Upper lobe of right lung (tissue), 1 donor: ENCODE measurements around the gene HSPA1B. TPM values are rescaled to one million over a fixed set of nuclear protein-coding genes. Genes with fewer than 3 reads are reported as not detected.
"Not testable (repeated sequence)": the region's sequence is repeated elsewhere in the genome, so short reads cannot be mapped to it uniquely, and the experiment has no call there.

Experiments
- ATAC-seq: fragments of 200-7000 bp; cut with Tn5 transposase; one replicate; pipeline ENCODE4 v1.9.1; 2020; ENCODE audit warnings: mild to moderate bottlenecking, moderate library complexity
- DNase-seq: peaks from one replicate; pipeline ENCODE4 v3.0.0-alpha.2; 2020
- H3K27ac ChIP-seq: fragments of 200-600 bp; one replicate; pipeline ENCODE4 v1.8.0; 2022
- H3K27me3 ChIP-seq: fragments of 200-600 bp; one replicate; pipeline ENCODE4 v1.8.0; 2022; ENCODE audit warnings: mild to moderate bottlenecking
- H3K36me3 ChIP-seq: fragments of 200-600 bp; one replicate; pipeline ENCODE4 v1.8.0; 2022
- H3K4me1 ChIP-seq: fragments of 200-600 bp; one replicate; pipeline ENCODE4 v1.8.0; 2022
- H3K4me3 ChIP-seq: fragments of 200-600 bp; one replicate; pipeline ENCODE4 v1.8.0; 2022; ENCODE audit warnings: mild to moderate bottlenecking
- H3K9me3 ChIP-seq: fragments of 200-600 bp; one replicate; pipeline ENCODE4 v1.8.0; 2022
- intact Hi-C: fragments of 100-400 bp; cut with DNase I; formaldehyde crosslinking; loops from one replicate; pipeline ENCODE4 v1.11.0; 2022
- total RNA-seq: library from RNA; stranded (reverse); fragmentation: NEBNext Ultra II Directional; extraction: Animal tissue kit (Norgen Biotek cat#: 25700); gene quantifications from one replicate; pipeline ENCODE4 v1.2.1, GENCODE V29; 2021
- TF ChIP-seq, protein P1 (sequence below): fragments of 200-600 bp; IDR thresholded peaks from one replicate; pipeline ENCODE4 v1.8.0; 2022; ENCODE audit warnings: antibody characterized with exemption
- donor health status: DM: no; HTN: yes; CAD: no; lungs with severe emphysema.

HSPA1B gene
- total RNA-seq, 1 donor from 2014 or later, result 112 TPM

DNA sequence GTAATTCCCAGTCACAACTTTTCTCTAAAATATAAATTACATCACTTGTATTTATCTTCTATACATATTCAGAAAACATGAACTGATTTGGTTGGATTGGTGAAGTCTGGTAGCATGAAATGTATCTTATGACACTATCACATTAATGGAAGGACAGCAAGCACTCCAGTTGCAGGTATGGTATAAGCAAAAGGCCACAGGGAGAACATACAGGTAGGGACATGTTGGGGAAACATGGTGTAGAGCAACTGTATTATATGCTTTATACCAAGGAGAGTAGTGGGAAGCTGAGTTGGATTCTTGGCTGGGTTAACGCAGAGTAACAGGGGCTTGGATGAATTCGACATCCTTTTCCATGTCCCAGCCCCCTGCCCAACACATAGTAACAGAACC is 30.5 kb upstream of the HSPA1B start:
- no peak overlapping the region for H3K27ac ChIP-seq
- ATAC-seq (no peak), DNase-seq (no peak)
- H3K27me3 ChIP-seq, result no peaks in the 10 kb centered on the region
- H3K4me3 ChIP-seq, result no peak overlapping the region
- intact Hi-C loops, result no loop called here
- TF ChIP-seq, protein P1, sequence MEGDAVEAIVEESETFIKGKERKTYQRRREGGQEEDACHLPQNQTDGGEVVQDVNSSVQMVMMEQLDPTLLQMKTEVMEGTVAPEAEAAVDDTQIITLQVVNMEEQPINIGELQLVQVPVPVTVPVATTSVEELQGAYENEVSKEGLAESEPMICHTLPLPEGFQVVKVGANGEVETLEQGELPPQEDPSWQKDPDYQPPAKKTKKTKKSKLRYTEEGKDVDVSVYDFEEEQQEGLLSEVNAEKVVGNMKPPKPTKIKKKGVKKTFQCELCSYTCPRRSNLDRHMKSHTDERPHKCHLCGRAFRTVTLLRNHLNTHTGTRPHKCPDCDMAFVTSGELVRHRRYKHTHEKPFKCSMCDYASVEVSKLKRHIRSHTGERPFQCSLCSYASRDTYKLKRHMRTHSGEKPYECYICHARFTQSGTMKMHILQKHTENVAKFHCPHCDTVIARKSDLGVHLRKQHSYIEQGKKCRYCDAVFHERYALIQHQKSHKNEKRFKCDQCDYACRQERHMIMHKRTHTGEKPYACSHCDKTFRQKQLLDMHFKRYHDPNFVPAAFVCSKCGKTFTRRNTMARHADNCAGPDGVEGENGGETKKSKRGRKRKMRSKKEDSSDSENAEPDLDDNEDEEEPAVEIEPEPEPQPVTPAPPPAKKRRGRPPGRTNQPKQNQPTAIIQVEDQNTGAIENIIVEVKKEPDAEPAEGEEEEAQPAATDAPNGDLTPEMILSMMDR, result no peak
- H3K36me3 ChIP-seq, result peaks cover 17% of the 10 kb centered on the region
- H3K4me1 ChIP-seq, result peaks cover 12% of the 10 kb centered on the region
- H3K9me3 ChIP-seq, result no peaks in the 10 kb centered on the region

DNA sequence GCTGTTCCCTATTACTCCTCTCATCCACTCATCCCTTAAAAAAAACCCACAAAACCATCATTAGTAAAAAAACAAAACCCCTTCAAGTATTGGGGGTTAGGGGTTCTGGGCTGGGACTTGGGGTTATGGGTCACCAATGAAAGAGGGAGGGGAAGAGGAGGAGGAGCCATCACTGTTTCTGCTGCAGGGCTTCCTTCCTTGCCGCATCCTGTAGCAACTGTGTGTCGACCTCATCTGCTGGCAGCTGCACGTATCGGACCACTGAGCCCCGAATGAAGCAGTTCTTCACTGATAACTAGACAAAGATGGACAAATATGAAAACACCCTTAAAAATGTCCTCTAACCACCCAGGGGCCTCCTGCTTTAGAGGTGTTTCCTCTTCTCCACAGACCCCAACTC is 29.9 kb upstream of the HSPA1B start:
- intact Hi-C loops, result no loop called here
- TF ChIP-seq, protein P1, result no peak
- ATAC-seq, result no peak
- no peak overlapping the region for H3K27ac ChIP-seq
- DNase-seq, result no peak
- peaks cover 19% of the 10 kb centered on the region for H3K36me3 ChIP-seq
- H3K4me1 ChIP-seq, result peaks cover 12% of the 10 kb centered on the region
- no peaks in the 10 kb centered on the region for H3K27me3 ChIP-seq
- H3K9me3 ChIP-seq, result no peaks in the 10 kb centered on the region
- no peak overlapping the region for H3K4me3 ChIP-seq

DNA sequence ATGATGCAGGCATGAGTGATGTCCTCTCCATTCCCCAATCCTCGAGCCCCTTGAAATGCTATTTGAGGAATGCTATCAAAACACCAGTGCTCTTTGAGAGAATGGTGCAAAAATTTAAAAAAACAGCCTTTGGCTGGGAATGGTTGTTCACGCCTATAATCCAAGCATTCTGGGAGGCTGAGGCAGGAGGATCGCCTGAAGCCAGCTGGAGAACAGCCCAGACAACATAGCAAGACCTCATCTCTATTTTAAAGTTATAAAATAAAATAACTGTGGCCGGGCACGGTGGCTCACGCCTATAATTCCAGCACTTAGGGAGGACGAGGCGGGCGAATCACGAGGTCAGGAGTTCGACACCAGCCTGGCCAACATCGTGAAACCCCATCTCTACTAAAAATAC is 27.8 kb upstream of the HSPA1B start:
- DNase-seq, result no peak
- Histone ChIP-seq H3K4me3 (no peak overlapping the region), H3K4me1 (peaks cover 8% of the 10 kb centered on the region), H3K36me3 (peaks cover 22% of the 10 kb centered on the region), H3K27ac (no peak overlapping the region), H3K9me3 (no peaks in the 10 kb centered on the region), H3K27me3 (no peaks in the 10 kb centered on the region)
- ATAC-seq, result no peak
- TF ChIP-seq, protein P1, result no peak
- intact Hi-C loops, result no loop called here

DNA sequence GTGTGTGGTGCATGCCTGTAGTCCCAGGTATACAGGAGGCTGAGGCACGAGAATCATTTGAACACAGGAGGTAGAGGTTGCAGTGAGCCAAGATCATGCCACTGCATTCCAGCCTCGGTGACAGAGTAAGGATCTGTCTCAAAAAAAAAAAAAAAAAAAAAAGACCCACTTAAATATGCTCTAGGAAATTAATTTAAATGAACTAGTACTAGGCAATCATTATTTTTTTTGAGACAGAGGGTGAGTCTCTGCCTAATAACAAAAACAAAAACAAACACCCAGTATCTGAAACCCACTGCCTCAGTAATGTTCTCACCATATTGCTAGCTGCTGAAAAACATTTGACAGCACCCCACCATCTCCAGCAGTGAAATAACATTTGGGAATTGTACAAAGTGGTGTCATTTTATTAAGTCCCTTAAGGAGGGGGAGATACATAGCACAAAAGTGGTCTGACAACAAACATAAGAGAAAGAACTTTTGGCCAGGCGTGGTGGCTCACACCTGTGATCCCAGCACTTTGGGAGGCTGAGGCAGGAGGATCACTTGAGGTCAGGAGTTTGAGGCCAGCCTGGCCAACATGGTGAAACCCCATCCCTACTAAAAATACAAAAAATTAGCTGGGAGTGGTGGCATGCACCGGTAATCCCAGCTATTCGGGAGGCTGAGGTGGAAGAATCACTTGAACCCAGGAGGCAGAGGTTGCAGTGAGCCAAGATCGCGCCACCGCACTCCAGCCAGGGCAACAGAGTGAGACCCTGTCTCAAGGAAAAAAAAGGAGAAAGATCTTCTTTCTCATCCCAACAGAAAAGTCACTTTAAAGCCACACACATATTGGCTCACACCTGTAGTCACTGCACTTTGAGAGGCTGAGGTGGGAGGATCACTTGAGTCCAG is 26.3 kb upstream of the HSPA1B start:
- Histone ChIP-seq H3K4me1 (peaks cover 12% of the 10 kb centered on the region), H3K36me3 (peaks cover 22% of the 10 kb centered on the region)
- H3K4me3 ChIP-seq, H3K27me3 ChIP-seq, ATAC-seq, H3K27ac ChIP-seq, DNase-seq, intact Hi-C loops, H3K9me3 ChIP-seq: not testable (repeated sequence)

DNA sequence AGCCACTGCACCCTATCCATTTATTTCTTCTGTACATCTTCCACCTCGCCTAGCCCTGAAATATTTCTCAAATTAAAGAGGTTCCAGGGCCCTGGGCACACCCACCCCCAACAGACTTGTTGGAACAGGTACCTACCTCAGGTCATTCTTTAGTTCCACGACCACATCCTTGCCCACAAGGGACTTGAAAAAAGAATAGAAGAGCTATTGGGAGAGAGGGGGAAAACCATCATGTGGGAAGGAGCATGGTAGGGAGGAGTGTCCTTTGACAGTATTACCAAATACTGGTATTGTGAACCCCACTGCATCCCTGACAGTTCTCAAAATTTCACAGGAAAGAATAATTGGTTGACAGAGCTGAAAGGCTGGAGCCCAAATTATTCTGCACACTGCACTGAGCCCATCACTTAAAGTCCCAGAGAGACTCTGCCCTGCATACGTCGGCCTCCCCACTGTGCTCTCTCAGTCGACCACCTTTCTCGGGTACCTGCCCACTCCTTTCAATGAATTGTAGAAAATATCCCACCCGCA is 21.5 kb upstream of the HSPA1B start:
- ATAC-seq (no peak), DNase-seq (no peak)
- peaks cover 19% of the 10 kb centered on the region for H3K36me3 ChIP-seq

More for the DNA sequence above, 21.5 kb upstream of the HSPA1B start:
- Histone ChIP-seq H3K27me3 (no peaks in the 10 kb centered on the region), H3K27ac (peak overlapping the region; percentile 90), H3K4me3 (peak overlapping the region; percentile 83), H3K4me1 (peaks cover 13% of the 10 kb centered on the region), H3K9me3 (no peaks in the 10 kb centered on the region)
- TF ChIP-seq, protein P1, result no peak
- intact Hi-C loops, result no loop called here
